Measurements from ENCODE around the gene ATP4B.

ATP4B gene

DNA sequence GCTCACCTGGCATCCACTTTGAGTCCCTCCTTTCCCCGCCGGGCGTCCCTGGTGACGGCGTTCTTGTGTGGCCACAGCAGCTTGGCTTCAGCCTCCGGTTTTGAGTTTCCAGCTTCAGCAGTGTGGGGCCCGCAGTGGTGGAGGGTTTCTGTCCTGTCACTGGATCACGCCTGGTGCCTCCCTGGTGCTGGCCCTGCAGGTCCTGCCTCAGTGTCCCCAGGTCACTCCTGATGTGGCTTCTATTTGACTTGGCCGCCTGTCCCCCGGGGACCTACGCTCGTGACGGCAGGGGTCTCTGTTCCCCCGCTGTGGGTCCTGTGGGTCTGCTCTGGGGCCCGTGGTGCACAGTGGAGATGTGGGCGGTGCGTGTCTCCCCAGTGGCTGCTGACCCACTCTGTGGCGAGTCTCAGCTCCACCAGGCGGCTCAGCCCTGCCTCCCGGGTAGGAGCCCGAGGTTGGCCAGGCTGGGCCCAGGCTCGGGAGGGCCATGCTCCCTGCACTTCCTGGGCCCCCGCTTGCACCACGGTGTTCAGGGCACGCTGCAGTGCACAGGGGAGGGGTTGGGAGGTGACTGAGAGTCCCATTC, 1.9 kb downstream of the ATP4B start:
- DNase-seq: no peak

DNA sequence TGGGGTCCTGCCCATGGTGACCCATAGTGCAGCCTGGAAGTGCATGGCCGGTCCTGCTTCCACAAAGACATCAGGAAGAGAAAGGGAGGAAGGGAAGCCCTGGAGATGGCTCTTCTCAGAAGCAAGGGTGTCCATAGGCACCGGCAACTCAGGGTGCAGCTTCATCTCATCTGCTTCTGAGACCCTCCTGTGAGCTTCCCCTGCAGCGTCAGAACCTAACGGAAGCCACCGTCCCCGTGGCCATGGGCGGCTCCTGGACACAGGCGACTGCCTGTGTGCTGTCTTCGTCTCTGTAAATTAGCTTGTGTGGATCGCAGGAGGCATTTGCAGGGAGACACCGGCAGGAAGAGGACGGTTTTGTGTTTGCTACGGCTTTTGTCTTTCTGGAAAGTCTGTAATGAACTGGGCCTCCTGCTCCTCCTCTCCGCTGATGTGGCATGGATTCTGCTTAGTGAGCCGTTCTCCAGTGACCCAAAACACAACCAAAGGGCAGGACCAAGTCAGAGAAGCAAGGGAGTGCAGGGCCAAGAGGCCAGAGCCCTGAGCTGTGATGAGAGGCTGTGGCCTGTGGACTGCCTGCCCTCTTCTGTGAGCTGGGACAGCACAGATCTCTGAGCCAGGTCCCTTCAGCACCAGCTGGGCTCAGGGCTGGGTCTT, 2.5 kb downstream of the ATP4B start:
- no peak for DNase-seq

DNA sequence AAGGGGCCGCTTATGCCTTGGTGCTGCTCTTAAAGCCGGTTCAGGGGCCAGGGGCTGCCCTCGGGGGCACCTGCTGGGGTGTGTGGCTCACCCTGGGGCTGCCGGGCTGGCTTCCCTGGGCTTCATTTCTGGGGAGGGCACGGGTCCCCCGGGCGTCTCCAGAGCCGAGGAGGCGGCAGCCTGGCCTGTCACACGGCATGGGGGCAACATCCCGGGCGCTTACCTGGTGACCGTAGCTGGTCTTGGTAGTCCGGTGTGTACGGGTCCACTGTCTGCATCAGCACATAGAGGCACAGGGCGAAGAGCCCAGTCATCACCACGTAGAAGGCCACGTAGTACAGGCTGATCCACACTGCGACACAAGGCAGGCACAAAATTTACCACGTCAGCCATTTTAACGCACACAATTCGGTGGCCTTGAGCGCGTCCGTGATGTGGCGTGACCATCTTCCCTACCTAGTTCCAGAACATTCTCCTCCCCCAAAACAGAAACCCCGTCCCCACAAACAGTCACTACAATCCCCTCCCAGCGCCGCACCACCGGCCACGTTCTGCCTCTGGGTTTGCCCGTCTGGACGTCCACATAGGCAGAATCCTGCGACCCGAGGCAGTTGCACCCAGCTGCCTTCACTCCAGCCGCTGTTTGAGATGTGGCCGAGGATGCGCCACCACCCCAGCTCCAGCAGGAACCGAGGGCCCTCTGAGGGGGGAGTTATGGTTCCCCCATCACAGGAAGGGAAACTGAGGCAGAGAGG, 3.2 kb downstream of the ATP4B start:
- no peak for DNase-seq

DNA sequence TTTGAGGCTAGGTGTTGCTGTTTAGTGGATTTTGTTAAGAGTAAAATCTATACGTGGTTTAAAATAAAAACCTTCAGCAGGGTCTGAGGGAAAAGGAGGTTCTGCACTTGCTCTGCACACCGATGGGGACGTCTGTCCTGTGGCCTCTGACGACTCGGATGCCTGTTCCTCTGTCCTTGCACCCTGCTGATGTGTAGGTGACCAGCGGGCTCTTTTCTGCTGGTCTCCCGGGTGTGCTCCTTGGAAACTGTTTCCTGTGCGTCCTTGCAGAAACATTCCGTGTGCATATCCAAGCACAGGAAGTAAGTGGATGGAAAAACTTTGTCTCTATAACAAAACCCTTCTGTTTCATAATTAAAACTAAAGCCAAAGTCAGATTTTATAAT, 3.8 kb downstream of the ATP4B start:
- no peak for DNase-seq

DNA sequence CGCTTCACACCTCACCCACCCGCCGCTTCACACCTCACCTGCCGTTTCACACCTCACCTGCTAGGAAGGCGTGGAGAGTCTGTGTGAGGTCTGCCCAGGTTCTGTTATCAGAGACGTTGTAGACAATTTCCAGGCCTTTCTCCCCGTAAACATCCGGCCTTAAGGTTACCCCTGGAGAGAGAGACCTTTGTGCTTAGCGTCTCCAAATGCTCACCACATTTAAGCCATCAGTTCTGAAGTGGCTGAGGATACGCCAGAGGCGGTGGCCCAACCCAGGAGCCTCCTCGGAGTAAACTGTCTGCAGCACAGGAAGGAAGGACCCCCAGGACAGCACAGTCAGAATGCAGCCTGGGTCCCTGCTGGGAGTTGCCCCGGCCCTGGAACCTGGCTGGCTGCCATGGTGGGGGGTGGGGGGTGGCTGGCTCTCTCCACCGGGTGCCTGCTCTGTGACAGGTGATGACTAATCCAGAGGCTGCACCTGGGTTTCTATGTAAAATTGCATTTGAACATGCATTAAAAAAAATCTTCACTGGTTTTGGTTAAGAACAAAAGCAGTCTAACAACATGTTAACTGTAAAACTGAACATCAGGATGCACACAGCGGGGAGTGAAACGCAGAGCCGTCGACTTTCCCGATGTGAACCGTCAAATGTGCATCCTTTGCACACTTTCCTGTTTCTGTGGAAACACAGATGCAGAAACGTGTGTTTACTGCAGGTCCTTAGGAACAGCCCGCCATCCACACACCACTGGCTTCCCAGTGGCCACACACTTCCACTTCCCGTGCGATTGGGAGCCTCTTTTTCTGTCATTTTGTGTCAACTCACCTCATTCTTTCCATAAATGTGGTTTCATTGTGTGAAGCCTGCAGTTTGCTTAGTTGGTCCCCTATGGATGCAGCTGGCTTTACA, 4.5 kb downstream of the ATP4B start:
- DNase-seq: no peak

DNA sequence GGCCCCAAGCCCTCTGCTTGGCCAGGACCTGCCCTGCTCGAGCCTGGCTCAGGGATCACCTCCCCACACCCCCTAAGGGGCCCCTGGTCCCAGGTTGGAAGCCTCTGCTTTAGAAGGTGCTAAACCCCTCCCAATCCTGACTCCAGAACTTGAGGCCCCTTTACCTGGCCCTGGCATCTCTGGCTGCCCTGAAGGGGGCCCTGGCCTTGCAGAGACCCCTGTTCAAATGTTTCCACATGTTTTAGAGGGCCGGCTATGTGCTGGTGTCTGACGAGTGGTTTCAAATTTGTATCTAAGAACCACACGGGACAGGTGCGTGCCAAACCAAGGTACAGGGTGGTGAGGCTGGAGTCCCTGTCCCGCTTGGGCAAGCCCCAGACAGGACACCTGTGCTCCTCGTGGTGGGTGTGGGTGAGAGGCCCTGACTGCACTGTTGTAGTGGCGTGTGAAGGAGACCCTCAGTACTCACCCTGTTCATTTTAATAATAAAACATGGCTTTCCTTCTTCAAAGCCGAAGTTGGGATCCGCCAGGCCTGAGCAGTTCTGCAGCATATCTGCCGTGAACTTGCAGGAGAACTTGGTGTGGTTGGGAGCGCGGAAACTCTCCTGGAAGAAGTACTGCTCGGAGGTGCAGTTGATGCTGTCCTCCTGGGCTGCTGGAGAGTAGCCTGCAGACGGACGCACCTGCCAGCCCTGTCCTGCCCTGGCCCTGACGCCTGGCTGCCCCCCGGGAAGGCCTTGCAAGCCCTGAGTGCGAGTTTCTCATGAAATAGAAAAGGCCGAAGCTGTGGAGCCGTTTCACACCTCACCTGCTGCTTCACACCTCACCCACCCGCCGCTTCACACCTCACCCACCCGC, 5.4 kb downstream of the ATP4B start:
- DNase-seq: no peak

DNA sequence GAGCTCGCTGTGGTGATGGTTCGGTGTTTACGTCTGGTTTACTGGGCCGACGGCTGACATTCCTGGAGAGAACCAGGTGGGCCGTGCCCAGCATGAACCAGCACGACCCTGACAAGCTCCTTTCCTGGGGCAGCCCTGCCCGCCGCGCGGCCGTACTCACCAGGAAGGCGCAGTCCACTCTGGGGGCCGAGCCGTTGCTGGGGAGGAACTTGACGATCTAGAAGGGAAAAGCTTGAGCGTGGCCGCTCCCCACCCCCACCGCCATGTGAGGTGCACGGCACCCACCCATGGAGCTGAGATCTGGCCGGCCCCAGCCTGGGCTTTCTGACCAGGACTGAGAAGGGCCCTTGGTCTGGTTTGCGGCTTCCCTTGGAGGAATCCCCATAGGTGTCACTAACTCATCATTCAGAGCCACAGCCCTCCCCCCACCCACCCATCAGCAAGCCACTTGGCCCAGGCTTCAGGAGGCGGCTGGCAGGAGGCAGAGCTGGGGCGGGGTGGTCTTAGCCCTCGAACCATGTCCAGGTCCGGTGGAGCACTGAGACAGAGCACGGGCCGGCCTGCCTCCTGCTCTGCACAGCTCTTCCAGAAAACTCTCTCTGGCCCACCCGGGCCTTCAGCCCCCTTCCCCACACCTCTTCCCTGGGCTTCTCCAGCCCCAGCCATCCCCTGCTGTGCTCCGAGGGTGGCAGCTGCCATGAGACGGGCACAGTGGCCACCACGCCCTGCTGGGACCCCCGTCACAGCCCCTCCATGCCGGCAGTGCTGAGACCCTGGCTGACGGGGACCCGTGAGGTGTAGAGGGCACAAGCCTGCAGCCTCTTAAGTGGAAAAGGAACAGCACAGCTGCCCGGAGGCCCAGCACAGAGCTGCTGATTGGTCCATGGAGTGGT, 6.2 kb downstream of the ATP4B start:
- DNase-seq: no peak

DNA sequence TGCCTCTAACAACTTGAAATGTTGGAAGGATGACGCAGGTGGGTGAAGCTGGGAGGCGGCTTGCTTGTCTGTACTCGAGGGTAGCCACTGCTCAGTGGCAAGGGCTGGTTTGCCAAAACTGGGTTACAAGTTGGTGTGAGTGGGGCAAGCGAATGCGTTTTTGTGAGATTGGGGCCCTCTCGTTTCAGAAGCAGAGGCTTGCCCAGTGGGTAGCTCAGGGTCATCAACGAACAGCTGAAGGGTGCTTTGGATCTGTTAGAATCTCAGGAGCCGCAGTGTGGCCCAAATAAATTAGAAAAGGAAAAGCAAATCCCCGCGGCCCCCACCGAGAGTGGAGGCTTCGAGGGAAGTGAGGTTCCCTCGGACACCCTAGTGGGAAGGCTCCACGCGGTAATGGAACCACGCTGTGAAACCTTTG, 7.3 kb downstream of the ATP4B start:
- no peak for DNase-seq

DNA sequence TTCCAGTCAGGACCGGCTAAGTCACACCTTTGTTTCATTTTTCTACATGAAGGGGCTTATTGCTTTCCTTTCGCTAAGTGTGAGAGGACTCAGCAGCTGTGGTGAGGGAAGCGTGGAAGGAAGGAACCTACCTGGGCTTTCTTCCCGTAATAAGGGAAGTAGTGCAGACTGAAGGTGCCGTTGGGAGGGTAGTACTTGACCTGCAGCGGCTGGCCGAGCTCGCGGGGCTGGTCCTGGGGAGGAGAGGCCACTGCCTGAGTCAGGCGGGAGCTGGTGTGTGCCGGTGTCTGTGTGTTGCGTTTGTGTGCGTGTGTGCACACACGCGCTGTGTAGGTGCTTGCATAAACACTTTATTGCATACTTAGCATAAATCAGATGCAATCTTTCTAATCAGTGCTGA, 7.7 kb downstream of the ATP4B start:
- DNase-seq: no peak

DNA sequence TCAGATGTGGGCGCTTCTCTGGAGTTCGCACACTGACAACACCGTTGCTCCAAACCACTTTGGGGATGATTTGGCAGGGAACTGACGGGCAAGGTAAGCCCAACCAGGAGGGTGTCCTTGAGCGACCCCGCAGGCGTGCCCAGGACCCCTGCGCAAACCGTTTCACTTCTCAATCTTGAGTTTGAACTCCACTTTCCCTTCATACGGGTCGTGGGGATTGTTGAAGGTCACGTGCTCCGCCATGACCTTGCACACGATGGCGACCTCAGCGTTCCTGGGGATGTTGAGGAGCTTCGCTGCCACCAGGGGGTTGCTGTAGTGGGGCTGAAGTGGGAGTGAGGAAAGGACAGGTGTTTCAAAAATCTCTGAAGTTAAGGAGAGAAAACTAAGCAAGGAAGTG, 8.8 kb downstream of the ATP4B start:
- no peak for DNase-seq

DNA sequence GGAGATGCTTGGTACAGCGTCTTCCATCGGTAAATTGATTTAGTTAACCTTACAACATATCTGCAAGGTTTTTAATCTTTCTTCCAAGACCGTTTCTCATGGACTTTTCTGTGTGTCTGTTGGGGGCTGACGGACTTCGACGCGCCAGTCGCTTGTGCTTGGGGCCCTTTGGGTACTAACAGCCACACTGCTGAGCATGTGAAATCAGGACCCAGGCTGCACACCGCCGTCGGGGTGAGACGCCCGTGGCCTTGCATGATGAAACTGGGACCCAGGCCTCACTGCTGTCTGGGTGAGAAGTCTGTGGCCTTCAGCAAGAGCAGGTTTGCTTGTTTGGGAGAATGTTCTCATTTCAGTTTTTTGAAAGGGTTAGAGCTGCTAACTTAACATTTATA, 9.8 kb downstream of the ATP4B start:
- no peak for DNase-seq

DNA sequence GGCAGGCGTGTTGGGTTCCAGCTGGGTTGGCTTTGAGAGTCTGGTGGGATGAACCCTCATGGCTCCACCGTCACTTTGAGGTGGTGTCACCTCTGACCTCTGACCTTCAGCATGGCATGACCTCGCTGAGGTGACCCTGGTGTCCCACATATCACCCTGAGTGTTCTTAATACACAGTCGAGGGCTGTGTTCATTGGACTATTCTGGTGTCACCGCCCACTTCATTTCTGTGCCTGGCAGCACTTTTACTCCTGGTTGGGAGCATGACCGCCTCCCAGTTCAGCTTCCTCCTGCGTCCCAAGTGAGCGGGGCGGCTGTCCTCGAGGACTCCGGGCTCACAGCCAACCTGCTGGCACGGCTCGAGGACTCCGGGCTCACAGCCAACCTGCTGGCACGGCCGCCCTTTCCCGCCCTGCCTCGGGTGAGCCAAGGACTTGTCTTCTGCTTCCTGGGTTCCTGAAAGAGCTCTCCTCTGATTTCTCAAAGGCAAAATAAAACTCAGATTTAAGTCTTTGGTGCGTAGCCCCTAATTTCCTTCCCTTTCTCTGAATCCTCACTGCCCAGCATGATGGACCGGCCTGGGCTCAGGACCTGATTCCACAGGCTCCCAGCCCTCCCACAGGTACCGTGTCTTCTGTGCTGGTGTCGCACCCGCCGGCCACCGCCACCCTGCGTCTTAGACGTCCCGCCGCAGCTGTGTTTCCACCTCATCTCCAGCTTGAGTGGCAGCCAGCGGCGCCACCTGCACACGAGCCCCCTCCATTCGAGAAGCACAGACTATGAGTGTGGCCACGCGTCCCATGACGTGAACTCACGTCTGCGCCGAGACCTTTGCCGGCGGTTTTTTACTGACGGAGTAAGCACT, 10.4 kb downstream of the ATP4B start:
- no peak for DNase-seq

DNA sequence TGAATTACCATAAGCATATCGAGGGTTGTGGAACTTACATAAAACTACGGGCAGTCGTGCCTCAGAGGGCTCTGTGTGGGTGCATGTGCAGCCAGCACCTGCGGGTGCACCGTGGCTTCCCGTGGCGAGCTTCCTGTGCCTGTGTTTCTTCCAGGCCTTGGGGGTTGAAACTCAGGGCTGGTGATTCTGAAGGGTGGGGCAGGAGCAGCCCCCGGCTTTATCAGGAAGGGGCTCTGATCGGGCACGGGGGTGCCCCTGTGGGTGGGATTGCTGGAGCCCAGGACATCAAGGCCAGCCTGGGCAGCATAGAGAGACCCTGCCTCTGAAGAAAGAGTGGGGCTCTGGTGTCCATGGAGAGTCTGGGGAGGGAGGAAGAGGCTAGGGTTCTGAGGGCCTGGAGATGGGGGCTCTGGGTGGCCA, 11.1 kb downstream of the ATP4B start:
- DNase-seq: no peak

DNA sequence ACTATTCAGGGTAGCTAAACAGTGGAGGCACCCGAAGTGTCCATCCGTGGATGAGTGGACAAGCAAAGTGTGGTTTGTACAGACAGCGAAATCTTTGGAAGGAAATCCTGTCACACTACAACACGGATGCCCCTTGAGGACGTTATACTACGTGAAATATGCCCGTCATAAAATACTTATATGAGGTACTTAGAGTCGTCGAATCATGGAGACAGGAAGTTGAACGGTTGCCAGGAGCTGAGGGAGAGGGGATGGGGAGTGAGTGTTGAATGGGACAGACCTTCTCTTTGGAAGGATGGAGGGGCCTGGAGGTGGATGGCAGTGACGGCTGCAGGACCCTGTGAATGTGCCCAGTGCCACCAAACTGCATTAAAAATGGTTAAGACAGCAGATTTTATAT, 11.6 kb downstream of the ATP4B start:
- DNase-seq: no peak

DNA sequence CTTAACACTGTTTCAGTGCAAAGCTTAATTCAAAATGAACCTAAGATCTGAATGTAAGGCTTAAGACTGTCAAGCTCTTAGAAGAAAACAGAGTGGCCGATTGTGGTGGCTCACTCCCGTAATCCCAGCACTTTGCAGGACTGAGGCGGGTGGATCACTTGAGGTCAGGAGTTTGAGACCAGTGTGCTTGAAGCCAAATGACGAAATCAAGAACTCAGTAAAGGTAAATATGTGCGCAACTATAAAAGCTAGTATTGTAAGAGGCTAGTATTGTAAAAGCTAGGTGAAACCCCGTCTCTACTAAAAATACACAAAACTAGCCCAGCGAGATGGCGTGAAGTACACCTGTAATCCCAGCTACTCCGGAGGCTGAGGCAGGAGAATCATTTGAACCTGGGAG, 12.7 kb downstream of the ATP4B start:
- DNase-seq: no peak

DNA sequence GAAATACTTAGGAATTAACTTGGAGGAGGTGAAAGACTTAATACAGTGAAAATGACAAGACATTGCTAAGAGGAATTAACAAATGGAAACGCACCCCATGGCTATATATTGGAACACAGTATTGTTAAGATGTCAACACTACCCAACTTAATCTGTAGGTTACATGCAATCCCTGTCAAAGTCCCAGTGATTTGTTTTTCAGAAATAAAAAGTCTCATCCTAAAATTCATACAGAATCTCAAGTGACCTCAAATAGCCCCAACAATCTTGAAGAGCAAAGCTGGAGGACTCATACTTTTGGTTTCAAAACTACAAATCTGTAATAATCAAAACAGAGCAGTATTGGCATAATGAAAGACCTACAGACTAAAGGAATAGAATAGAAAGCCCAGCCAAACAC, 13.2 kb downstream of the ATP4B start:
- no peak for DNase-seq

DNA sequence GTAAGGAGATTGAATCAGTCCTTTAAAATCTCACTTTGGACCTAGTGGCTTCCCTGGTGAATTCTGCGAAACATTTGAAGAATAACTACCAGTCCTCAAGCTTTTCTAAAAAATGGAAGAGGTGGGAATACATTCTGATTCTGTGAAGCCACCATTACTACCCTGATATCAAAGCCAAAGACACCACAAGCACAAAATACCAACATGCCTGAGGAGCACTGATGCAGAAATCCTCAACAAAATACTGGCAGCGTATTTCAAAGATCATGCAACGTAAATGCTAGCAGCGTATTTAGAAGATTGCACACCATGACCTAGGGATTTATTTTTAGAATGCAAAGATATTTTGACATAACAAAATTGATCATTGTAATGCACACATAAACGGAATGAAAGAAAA, 14.4 kb downstream of the ATP4B start:
- DNase-seq: no peak

DNA sequence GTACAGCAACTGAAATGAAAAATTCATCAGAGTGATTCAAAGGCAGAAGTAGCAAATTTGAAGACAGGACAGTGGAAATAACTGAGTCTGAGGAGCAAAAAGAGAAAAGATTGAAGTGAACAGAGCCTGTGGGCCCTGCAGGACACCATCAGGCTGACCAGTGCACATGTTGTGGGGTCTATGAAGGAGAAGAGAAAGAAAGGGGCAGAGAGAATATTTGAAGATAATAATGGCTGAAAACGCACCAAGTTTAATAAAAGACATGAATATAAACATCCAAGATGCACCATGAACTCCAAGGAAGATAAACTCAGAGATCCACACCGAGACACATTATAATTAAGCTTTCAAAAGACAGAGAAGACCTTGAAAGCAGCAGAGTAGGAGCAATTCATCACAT, 15.4 kb downstream of the ATP4B start:
- DNase-seq: no peak

DNA sequence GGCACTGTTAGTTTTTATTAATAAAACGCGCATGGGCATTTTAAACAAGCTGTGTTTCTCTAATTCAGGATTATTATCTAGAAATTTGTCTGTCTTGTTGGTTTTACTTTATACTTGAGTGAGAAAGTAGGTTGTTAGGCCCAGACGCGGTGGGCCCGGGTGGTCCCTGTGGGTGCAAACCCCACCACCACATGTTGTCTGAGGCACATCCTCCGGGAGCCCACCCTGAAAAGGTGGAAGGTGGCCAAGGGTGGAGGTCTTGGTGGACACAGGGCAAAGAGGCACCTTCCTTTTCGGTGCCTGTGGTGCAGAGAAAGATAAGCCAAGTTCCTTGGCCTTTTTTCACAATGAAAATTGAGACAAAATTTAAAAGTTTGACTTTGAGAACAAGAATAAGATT, 16.6 kb downstream of the ATP4B start:
- DNase-seq: no peak

DNA sequence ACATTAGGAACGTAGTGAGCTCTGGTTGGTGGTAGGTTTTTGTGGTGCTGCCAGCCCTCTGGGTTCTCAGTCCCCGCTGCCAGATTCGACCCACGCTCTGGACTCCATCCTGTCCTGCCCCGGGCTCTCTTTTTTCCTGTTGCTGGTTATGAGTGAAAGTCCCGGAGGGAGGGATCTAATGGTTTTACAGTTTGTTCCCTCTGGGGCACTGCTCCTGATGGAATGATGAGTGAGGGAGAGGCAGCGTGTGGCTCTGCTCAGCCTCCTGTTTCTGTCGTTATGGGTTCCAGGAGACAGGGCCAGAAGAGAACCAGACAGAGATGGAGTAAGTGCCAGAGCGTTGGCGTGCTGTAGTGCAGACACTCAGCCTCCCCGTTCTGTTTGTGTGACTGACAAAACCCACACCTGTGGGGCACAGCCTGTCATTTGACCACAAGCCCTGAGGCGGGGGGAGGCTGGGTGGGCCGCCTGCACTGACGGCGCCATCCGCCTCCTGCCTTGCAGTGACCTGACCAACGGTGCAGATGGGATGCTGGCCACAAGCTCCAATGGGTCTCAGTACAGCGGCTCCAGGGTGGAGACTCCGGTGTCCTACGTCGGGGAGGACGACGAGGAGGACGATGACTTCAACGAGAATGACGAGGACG, 18.3 kb downstream of the ATP4B start:
- DNase-seq: no peak
